ENCODE results near the gene TRIO.
A peak's percentile ranks its signal among the peaks of the same experiment; 100 is the strongest.

The TRIO gene

GRCh38 chr5:14269395-14269794 lies 126.3 kb downstream of the TRIO start:
- H3K4me3 ChIP-seq (ENCODE audit: control insufficient read depth, low read depth, low read length) = no peak overlapping the region
- DNase-seq (ENCODE audit: low read depth) = no peak
- no peak for TF ChIP-seq CTCF (conservative IDR thresholded peaks at IDR 0.05; ENCODE audit: control insufficient read depth, insufficient read depth, low read depth, low read length)

GRCh38 chr5:14270209-14270702 lies 127.1 kb downstream of the TRIO start:
- peak; percentile 74 for DNase-seq (ENCODE audit: low read depth)
- TF ChIP-seq CTCF (conservative IDR thresholded peaks at IDR 0.05; ENCODE audit: control insufficient read depth, insufficient read depth, low read depth, low read length) = peak; percentile 84
- H3K4me3 ChIP-seq (ENCODE audit: control insufficient read depth, low read depth, low read length) = no peak overlapping the region

GRCh38 chr5:14272548-14273205 lies 129.5 kb downstream of the TRIO start:
- no peak overlapping the region for H3K4me3 ChIP-seq (ENCODE audit: control insufficient read depth, low read depth, low read length)
- peak; percentile 32 for DNase-seq (ENCODE audit: low read depth)
- TF ChIP-seq CTCF (conservative IDR thresholded peaks at IDR 0.05; ENCODE audit: control insufficient read depth, insufficient read depth, low read depth, low read length) = no peak

- no peak overlapping the region for H3K4me3 ChIP-seq (ENCODE audit: control insufficient read depth, low read depth, low read length)
- DNase-seq (ENCODE audit: low read depth) = no peak
- no peak for TF ChIP-seq CTCF (conservative IDR thresholded peaks at IDR 0.05; ENCODE audit: control insufficient read depth, insufficient read depth, low read depth, low read length)
Measured at GRCh38 chr5:14273207-14273767, 130.1 kb downstream of the TRIO start.

- TF ChIP-seq CTCF (conservative IDR thresholded peaks at IDR 0.05; ENCODE audit: control insufficient read depth, insufficient read depth, low read depth, low read length) = no peak
- H3K4me3 ChIP-seq (ENCODE audit: control insufficient read depth, low read depth, low read length) = no peak overlapping the region
Measured at GRCh38 chr5:14276380-14276779, 133.2 kb downstream of the TRIO start.

GRCh38 chr5:14277385-14278320 lies 134.5 kb downstream of the TRIO start:
- no peak for DNase-seq (ENCODE audit: low read depth)
- no peak overlapping the region for H3K4me3 ChIP-seq (ENCODE audit: control insufficient read depth, low read depth, low read length)
- no peak for TF ChIP-seq CTCF (conservative IDR thresholded peaks at IDR 0.05; ENCODE audit: control insufficient read depth, insufficient read depth, low read depth, low read length)

More at GRCh38 chr5:14276380-14276779, 133.2 kb downstream of the TRIO start:
- no peak for DNase-seq (ENCODE audit: low read depth)

All from fibroblast of mammary gland (primary cell).